Vagina (tissue), 2 donors: ENCODE measurements around the gene FBXO28.

ENCODE experiments used
- POLR2A ChIP-seq, 2 donors: fragments of 450-650 bp; IDR thresholded peaks; one replicate each; pipeline ENCODE4 v1.6.1; 2017; ENCODE audit warnings: antibody characterized with exemption in 2 of 2, mild to moderate bottlenecking in 2 of 2, moderate library complexity in 2 of 2
- TF ChIP-seq, protein P1 (sequence below), 3 experiments: fragments of 450-650 bp in 2 of 3; fragments of 200-600 bp in 1 of 3; sonication (generic) in 1 of 3; IDR thresholded peaks; one replicate each; pipeline ENCODE4 v1.5.1; 2017 to 2019; ENCODE audit warnings: antibody characterized with exemption in 3 of 3, mild to moderate bottlenecking in 2 of 3, moderate library complexity in 2 of 3

DNA sequence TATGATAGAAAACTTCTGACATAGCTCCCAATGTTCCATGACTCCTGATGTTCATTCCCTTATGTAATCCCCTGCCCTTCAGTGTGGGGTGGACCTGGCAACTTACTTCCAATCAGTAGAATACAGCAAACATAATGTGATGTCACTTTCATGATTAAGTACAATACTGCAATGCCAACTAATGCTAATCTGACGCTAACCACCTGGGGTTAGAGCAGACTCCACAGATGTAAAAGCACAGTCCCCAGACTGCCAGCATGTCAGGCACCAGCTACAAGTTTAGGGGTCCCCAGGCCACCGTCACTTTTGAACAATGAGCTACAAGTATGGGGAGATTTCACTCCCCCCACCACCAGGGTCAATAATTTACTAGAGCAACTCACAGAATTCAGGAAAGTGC, 32.3 kb upstream of the FBXO28 start:
- TF ChIP-seq POLR2A (IDR thresholded peaks at IDR 0.05), result no peak
- TF ChIP-seq, protein P1, sequence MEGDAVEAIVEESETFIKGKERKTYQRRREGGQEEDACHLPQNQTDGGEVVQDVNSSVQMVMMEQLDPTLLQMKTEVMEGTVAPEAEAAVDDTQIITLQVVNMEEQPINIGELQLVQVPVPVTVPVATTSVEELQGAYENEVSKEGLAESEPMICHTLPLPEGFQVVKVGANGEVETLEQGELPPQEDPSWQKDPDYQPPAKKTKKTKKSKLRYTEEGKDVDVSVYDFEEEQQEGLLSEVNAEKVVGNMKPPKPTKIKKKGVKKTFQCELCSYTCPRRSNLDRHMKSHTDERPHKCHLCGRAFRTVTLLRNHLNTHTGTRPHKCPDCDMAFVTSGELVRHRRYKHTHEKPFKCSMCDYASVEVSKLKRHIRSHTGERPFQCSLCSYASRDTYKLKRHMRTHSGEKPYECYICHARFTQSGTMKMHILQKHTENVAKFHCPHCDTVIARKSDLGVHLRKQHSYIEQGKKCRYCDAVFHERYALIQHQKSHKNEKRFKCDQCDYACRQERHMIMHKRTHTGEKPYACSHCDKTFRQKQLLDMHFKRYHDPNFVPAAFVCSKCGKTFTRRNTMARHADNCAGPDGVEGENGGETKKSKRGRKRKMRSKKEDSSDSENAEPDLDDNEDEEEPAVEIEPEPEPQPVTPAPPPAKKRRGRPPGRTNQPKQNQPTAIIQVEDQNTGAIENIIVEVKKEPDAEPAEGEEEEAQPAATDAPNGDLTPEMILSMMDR (IDR thresholded peaks at IDR 0.05), result no peak
